ENCODE results near the gene TBXA2R.

Gene TBXA2R

GRCh38 chr19:3601021-3601420 is 5.7 kb downstream of the TBXA2R start:
- DNase-seq (ENCODE audit: low read depth in 1 of 2, low spot score in 1 of 2) = no peak
- Histone ChIP-seq H3K4me3 (replicated peaks; ENCODE audit: insufficient read depth, low read length) (no peak overlapping the region), H3K27ac (replicated peaks) (no peak overlapping the region), H3K27me3 (ENCODE audit: insufficient read depth, poor library complexity, severe bottlenecking) (peaks cover 7% of the 10 kb centered on the region)
- TF ChIP-seq POLR2AphosphoS5 (IDR thresholded peaks at IDR 0.05; ENCODE audit: low read depth) = no peak

DNA sequence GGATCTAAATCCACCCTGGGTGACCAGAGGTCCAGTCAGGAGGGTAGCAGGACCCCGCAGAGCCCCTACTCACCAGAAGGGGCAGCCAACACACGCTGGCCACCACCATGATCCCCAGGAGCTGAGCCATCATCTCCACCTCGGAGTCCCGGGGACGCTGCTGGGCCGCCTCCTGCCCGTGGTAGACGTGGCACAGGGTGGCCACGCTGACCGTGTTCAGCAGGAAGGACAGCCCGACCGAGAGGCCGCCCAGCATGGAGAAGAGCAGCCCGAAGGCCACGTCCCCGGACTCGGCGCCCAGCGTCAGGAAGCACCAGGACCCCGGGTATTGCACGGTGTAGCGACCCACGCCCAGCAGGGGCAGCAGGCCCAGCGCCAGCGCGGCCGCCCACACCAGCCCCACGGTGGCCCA is 6.9 kb downstream of the TBXA2R start:
- no peak overlapping the region for H3K4me3 ChIP-seq (replicated peaks; ENCODE audit: insufficient read depth, low read length)
- no peak overlapping the region for H3K27ac ChIP-seq (replicated peaks)
- H3K27me3 ChIP-seq (ENCODE audit: insufficient read depth, poor library complexity, severe bottlenecking) = no peaks in the 10 kb centered on the region
- TF ChIP-seq, protein P1, sequence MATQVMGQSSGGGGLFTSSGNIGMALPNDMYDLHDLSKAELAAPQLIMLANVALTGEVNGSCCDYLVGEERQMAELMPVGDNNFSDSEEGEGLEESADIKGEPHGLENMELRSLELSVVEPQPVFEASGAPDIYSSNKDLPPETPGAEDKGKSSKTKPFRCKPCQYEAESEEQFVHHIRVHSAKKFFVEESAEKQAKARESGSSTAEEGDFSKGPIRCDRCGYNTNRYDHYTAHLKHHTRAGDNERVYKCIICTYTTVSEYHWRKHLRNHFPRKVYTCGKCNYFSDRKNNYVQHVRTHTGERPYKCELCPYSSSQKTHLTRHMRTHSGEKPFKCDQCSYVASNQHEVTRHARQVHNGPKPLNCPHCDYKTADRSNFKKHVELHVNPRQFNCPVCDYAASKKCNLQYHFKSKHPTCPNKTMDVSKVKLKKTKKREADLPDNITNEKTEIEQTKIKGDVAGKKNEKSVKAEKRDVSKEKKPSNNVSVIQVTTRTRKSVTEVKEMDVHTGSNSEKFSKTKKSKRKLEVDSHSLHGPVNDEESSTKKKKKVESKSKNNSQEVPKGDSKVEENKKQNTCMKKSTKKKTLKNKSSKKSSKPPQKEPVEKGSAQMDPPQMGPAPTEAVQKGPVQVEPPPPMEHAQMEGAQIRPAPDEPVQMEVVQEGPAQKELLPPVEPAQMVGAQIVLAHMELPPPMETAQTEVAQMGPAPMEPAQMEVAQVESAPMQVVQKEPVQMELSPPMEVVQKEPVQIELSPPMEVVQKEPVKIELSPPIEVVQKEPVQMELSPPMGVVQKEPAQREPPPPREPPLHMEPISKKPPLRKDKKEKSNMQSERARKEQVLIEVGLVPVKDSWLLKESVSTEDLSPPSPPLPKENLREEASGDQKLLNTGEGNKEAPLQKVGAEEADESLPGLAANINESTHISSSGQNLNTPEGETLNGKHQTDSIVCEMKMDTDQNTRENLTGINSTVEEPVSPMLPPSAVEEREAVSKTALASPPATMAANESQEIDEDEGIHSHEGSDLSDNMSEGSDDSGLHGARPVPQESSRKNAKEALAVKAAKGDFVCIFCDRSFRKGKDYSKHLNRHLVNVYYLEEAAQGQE (IDR thresholded peaks at IDR 0.05; ENCODE audit: insufficient replicate concordance, low read depth) = no peak
- TF ChIP-seq GABPA (IDR thresholded peaks at IDR 0.05; ENCODE audit: low read depth) (no peak), SPI1 (IDR thresholded peaks at IDR 0.05; ENCODE audit: borderline replicate concordance, low read depth) (no peak), POLR2AphosphoS5 (IDR thresholded peaks at IDR 0.05; ENCODE audit: low read depth) (no peak)
- TF ChIP-seq, protein P2, sequence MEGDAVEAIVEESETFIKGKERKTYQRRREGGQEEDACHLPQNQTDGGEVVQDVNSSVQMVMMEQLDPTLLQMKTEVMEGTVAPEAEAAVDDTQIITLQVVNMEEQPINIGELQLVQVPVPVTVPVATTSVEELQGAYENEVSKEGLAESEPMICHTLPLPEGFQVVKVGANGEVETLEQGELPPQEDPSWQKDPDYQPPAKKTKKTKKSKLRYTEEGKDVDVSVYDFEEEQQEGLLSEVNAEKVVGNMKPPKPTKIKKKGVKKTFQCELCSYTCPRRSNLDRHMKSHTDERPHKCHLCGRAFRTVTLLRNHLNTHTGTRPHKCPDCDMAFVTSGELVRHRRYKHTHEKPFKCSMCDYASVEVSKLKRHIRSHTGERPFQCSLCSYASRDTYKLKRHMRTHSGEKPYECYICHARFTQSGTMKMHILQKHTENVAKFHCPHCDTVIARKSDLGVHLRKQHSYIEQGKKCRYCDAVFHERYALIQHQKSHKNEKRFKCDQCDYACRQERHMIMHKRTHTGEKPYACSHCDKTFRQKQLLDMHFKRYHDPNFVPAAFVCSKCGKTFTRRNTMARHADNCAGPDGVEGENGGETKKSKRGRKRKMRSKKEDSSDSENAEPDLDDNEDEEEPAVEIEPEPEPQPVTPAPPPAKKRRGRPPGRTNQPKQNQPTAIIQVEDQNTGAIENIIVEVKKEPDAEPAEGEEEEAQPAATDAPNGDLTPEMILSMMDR (IDR thresholded peaks at IDR 0.05; ENCODE audit: insufficient read depth, low read length) = no peak
- no peak for DNase-seq (ENCODE audit: low read depth in 1 of 2, low spot score in 1 of 2)

- Histone ChIP-seq H3K27me3 (ENCODE audit: insufficient read depth, poor library complexity, severe bottlenecking) (peaks cover 2% of the 10 kb centered on the region), H3K4me3 (replicated peaks; ENCODE audit: insufficient read depth, low read length) (no peak overlapping the region), H3K27ac (replicated peaks) (no peak overlapping the region)
- TF ChIP-seq, protein P2 (IDR thresholded peaks at IDR 0.05; ENCODE audit: insufficient read depth, low read length) = no peak
- TF ChIP-seq, protein P1 (IDR thresholded peaks at IDR 0.05; ENCODE audit: insufficient replicate concordance, low read depth) = no peak
- no peak for TF ChIP-seq SPI1 (IDR thresholded peaks at IDR 0.05; ENCODE audit: borderline replicate concordance, low read depth)
- TF ChIP-seq POLR2AphosphoS5 (IDR thresholded peaks at IDR 0.05; ENCODE audit: low read depth) = no peak
- TF ChIP-seq GABPA (IDR thresholded peaks at IDR 0.05; ENCODE audit: low read depth) = no peak
- no peak for DNase-seq (ENCODE audit: low read depth in 1 of 2, low spot score in 1 of 2)
Observed at GRCh38 chr19:3595521-3596061, 11.1 kb downstream of the TBXA2R start.

DNA sequence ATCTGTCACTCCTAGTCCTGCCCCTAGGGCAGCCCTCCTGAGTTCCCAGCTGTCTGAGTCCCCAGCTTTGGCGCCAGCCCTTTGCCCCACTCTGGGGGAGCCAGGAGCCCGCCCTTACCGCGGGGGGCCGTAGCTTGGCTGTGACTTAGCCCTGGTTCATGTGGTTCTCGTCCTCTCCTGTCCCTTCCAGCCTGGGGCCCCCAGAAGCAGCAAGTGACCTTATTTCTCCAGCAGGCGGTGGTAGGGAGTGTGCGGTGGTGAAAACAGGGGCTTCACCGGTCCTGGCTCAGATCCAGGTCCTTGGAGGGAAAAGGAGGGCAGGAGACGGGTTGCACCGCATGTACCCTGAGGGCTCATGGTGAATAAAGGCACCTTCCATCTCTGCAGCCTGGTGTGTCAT is 13.5 kb downstream of the TBXA2R start:
- TF ChIP-seq POLR2AphosphoS5 (IDR thresholded peaks at IDR 0.05; ENCODE audit: low read depth) (no peak), SPI1 (IDR thresholded peaks at IDR 0.05; ENCODE audit: borderline replicate concordance, low read depth) (no peak), GABPA (IDR thresholded peaks at IDR 0.05; ENCODE audit: low read depth) (no peak)
- TF ChIP-seq, protein P1 (IDR thresholded peaks at IDR 0.05; ENCODE audit: insufficient replicate concordance, low read depth) = no peak
- TF ChIP-seq, protein P2 (IDR thresholded peaks at IDR 0.05; ENCODE audit: insufficient read depth, low read length) = no peak
- DNase-seq (ENCODE audit: low read depth in 1 of 2, low spot score in 1 of 2) = no peak
- Histone ChIP-seq H3K27ac (replicated peaks) (no peak overlapping the region), H3K27me3 (ENCODE audit: insufficient read depth, poor library complexity, severe bottlenecking) (peaks cover 2% of the 10 kb centered on the region), H3K4me3 (replicated peaks; ENCODE audit: insufficient read depth, low read length) (no peak overlapping the region)
